Measurements from ENCODE around the gene FBXO31.
A peak's percentile ranks its signal among the peaks of the same experiment; 100 is the strongest.

The FBXO31 gene

GRCh38 chr16:87324411-87325275 lies 58.9 kb downstream of the FBXO31 start:
- peak; percentile 25 for DNase-seq

- DNase-seq: no peak
Observed at GRCh38 chr16:87323727-87324410, 59.7 kb downstream of the FBXO31 start.

- no peak for DNase-seq
Observed at GRCh38 chr16:87322833-87323726, 60.5 kb downstream of the FBXO31 start.

- DNase-seq: no peak
Observed at GRCh38 chr16:87322360-87322759, 61.2 kb downstream of the FBXO31 start.

GRCh38 chr16:87321336-87322107 lies 62.1 kb downstream of the FBXO31 start:
- DNase-seq: no peak

- no peak for DNase-seq
Observed at GRCh38 chr16:87320510-87321227, 62.9 kb downstream of the FBXO31 start.

GRCh38 chr16:87319997-87320491 lies 63.5 kb downstream of the FBXO31 start:
- no peak for DNase-seq

- no peak for DNase-seq
Observed at GRCh38 chr16:87319011-87319410, 64.6 kb downstream of the FBXO31 start.

GRCh38 chr16:87317750-87318644 lies 65.6 kb downstream of the FBXO31 start:
- no peak for DNase-seq

GRCh38 chr16:87316923-87317749 lies 66.4 kb downstream of the FBXO31 start, which contains the start of gene C16orf95:
Gene C16orf95 (minus strand): TSS chr16:87317392. CDS start chr16:87317242, 150 bp downstream.
- peak; percentile 98 for DNase-seq

- no peak for DNase-seq
Observed at GRCh38 chr16:87316450-87316922, 67.1 kb downstream of the FBXO31 start.

GRCh38 chr16:87314990-87315420 lies 68.6 kb downstream of the FBXO31 start:
- no peak for DNase-seq

GRCh38 chr16:87312008-87312407 lies 71.6 kb downstream of the FBXO31 start:
- DNase-seq: no peak

- no peak for DNase-seq
Observed at GRCh38 chr16:87311387-87311786, 72.2 kb downstream of the FBXO31 start.

- no peak for DNase-seq
Observed at GRCh38 chr16:87310610-87311009, 73.0 kb downstream of the FBXO31 start.

- DNase-seq: no peak
Observed at GRCh38 chr16:87309620-87310525, 73.7 kb downstream of the FBXO31 start.

GRCh38 chr16:87308826-87309225 lies 74.8 kb downstream of the FBXO31 start:
- no peak for DNase-seq

- no peak for DNase-seq
Observed at GRCh38 chr16:87306516-87306915, 77.1 kb downstream of the FBXO31 start.
